KG1 (cell line): ENCODE data around the gene EXOC4.

Experiments
- DNase-seq: peaks from one replicate; lab custom pipeline; 2025; lab: John Stamatoyannopoulos, UW

Gene EXOC4

GRCh38 chr7:133674079-133674763, 421.3 kb downstream of the EXOC4 start:
- no peak for DNase-seq

GRCh38 chr7:133675510-133676218, 422.8 kb downstream of the EXOC4 start:
- no peak for DNase-seq

GRCh38 chr7:133676805-133677370, 424.0 kb downstream of the EXOC4 start:
- DNase-seq, result no peak

GRCh38 chr7:133678137-133678814, 425.4 kb downstream of the EXOC4 start:
- no peak for DNase-seq

GRCh38 chr7:133679977-133680376, 427.1 kb downstream of the EXOC4 start:
- no peak for DNase-seq

GRCh38 chr7:133681529-133681928, 428.7 kb downstream of the EXOC4 start:
- DNase-seq, result no peak

GRCh38 chr7:133682364-133683181, 429.7 kb downstream of the EXOC4 start:
- DNase-seq, result no peak

GRCh38 chr7:133683182-133683454, 430.2 kb downstream of the EXOC4 start:
- DNase-seq, result no peak

- DNase-seq, result no peak
These were observed 435.8 kb downstream of the EXOC4 start for GRCh38 chr7:133688483-133689239.

GRCh38 chr7:133690740-133691139, 437.9 kb downstream of the EXOC4 start:
- no peak for DNase-seq

GRCh38 chr7:133691727-133692610, 439.1 kb downstream of the EXOC4 start:
- DNase-seq, result no peak

- DNase-seq, result no peak
These were observed 440.4 kb downstream of the EXOC4 start for GRCh38 chr7:133693281-133693680.

GRCh38 chr7:133696056-133696455, 443.2 kb downstream of the EXOC4 start:
- DNase-seq, result no peak

GRCh38 chr7:133697585-133697984, 444.7 kb downstream of the EXOC4 start:
- DNase-seq, result no peak

- no peak for DNase-seq
These were observed 445.2 kb downstream of the EXOC4 start for GRCh38 chr7:133698127-133698526.

- no peak for DNase-seq
These were observed 446.5 kb downstream of the EXOC4 start for GRCh38 chr7:133699386-133699785.

- DNase-seq, result no peak
These were observed 449.2 kb downstream of the EXOC4 start for GRCh38 chr7:133702078-133702477.

- no peak for DNase-seq
These were observed 450.1 kb downstream of the EXOC4 start for GRCh38 chr7:133702960-133703359.

GRCh38 chr7:133703547-133703946, 450.7 kb downstream of the EXOC4 start:
- DNase-seq, result no peak

GRCh38 chr7:133704453-133704852, 451.6 kb downstream of the EXOC4 start:
- no peak for DNase-seq
